Activated T-helper 1 cell treated with Interleukin-2 at 50 U/mL for 16 hours (primary cell): Measurements from ENCODE around the gene CHRM1.
"Not testable (repeated sequence)": the region's sequence is repeated elsewhere in the genome, so short reads cannot be mapped to it uniquely, and the experiment has no call there.

Experiments
- DNase-seq: peaks from one replicate; pipeline ENCODE4 v3.0.0-alpha.2; 2020; ENCODE audit warnings: low read depth

The CHRM1 gene

GRCh38 chr11:62875698-62876478, 45.3 kb downstream of the CHRM1 start:
- no peak for DNase-seq

DNA sequence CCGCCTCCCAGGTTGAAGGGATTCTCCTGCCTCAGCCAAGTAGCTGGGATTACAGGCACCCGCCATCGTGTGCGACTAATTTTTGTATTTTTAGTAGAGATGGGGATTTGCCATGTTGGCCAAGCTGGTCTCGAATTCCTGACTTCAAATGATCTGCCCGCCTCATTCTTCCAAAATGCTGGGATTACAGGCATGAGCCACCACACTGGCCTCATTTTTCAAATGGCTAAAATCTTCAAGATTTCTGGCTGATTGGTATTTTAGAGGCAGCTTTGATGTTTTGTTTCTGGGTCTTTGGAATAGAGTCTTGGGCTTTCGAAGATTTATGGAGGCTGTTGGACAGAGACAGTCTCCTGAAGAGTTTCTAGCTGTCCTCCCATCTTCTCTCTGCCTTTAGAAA, 46.3 kb downstream of the CHRM1 start:
- DNase-seq = no peak

- no peak for DNase-seq
Observed at GRCh38 chr11:62865635-62866034, 55.5 kb downstream of the CHRM1 start.

GRCh38 chr11:62863687-62864335, 57.4 kb downstream of the CHRM1 start:
- DNase-seq = no peak

GRCh38 chr11:62861564-62862192, 59.5 kb downstream of the CHRM1 start:
- DNase-seq = not testable (repeated sequence)

DNA sequence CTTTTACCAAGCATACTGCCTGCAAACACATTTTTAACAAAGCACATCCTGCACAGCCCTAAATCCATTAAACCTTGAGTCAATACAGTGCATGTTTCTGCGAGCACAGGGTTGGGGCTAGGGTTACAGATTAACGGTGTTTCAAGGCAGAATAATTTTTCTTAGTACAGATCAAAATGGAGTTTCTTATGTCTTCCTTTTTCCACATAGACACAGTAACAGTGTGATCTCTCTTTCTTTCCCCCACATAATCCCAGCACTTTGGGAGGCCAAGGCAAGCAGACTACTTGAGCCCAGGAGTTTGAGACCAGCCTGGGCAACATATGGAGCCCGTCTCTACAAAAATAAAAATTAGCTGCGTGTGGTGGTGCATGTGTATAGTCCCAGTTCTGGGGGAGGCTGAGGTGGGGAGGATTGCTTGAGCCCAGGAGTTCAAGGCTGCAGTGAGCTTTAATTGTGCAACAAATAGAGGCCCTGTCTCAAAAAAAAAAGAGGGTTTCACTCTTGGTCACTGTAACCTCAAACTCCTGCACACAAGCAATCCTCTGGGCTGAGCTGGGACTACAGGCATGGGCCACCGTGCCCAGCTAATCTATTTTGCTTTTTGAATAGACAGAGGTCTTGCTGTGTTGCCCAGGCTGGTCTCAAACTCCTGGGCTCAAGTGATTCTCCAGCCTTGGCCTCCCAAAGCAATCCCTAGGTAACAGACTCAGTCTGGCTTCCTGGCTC, 60.2 kb downstream of the CHRM1 start:
- no peak for DNase-seq

- DNase-seq = not testable (repeated sequence)
Observed at GRCh38 chr11:62859281-62859703, 61.9 kb downstream of the CHRM1 start.
